ENCODE data around the gene GALNT18.

- no peak for TF ChIP-seq CTCF (IDR thresholded peaks at IDR 0.05)
- no peak for TF ChIP-seq POLR2A (IDR thresholded peaks at IDR 0.05)
- TF ChIP-seq EP300 (IDR thresholded peaks at IDR 0.05) = no peak
These were observed 351.5 kb downstream of the GALNT18 start for GRCh38 chr11:11270236-11270775.

All from ovary (tissue), 3 donors.